Cardiac muscle cell (in vitro differentiated cells and primary cell): ENCODE results near the gene ATP6V0C. TPM values are rescaled to one million over a fixed set of nuclear protein-coding genes. Genes with fewer than 3 reads are reported as not detected.

Source experiments
- DNase-seq, 2 donors: peaks; one replicate each; pipeline versions ENCODE4 v3.0.0 to v3.0.0-alpha.2; 2010 to 2017; ENCODE audit warnings: low read depth in 1 of 2, low spot score in 1 of 2
- H3K27ac ChIP-seq: fragments of 200-600 bp; sonication (generic); 2 replicates; pipeline ENCODE4 v1.5.1; 2016
- H3K27me3 ChIP-seq: fragments of 200-600 bp; sonication (generic); 2 replicates; pipeline ENCODE4 v1.6.0; 2016; ENCODE audit warnings: control low read depth
- H3K36me3 ChIP-seq: fragments of 200-600 bp; sonication (generic); 2 replicates; pipeline ENCODE4 v1.5.1; 2016; ENCODE audit warnings: control low read depth
- H3K4me1 ChIP-seq: fragments of 200-600 bp; sonication (generic); 2 replicates; pipeline ENCODE4 v1.8.1; 2017; ENCODE audit warnings: low read depth, mild to moderate bottlenecking, mixed run types
- H3K4me3 ChIP-seq: fragments of 200-600 bp; sonication (generic); 2 replicates; pipeline ENCODE4 v1.5.1; 2016; ENCODE audit warnings: mild to moderate bottlenecking
- H3K9me3 ChIP-seq: fragments of 200-600 bp; sonication (generic); 2 replicates; pipeline ENCODE4 v1.5.1; 2017; ENCODE audit warnings: low read depth, mild to moderate bottlenecking, control low read depth
- polyA plus RNA-seq: library from polyadenylated mRNA; unstranded; fragments of >200 nt; fragmentation: Nextera tagmentation; extraction: Ambion mirVana; gene quantifications from 2 replicates; pipeline ENCODE4 v1.2.1, GENCODE V29; 2016
- total RNA-seq: library from RNA; depleted of rRNA; stranded (reverse); fragments of >200 nt; gene quantifications from 2 replicates; pipeline ENCODE4 v1.2.3, GENCODE V29; 2016
- TF ChIP-seq, protein P1 (sequence below): IDR thresholded peaks from 2 replicates; pipeline ENCODE4 v1.5.1; 2012; ENCODE audit warnings: low read depth, mild to moderate bottlenecking, low read length

Gene ATP6V0C
- total and polyA plus RNA-seq, 2 experiments from 2014 or later = 92.4 to 281 TPM

GRCh38 chr16:2514333-2515179, 804 bp downstream of the ATP6V0C start:
- TF ChIP-seq, protein P1, sequence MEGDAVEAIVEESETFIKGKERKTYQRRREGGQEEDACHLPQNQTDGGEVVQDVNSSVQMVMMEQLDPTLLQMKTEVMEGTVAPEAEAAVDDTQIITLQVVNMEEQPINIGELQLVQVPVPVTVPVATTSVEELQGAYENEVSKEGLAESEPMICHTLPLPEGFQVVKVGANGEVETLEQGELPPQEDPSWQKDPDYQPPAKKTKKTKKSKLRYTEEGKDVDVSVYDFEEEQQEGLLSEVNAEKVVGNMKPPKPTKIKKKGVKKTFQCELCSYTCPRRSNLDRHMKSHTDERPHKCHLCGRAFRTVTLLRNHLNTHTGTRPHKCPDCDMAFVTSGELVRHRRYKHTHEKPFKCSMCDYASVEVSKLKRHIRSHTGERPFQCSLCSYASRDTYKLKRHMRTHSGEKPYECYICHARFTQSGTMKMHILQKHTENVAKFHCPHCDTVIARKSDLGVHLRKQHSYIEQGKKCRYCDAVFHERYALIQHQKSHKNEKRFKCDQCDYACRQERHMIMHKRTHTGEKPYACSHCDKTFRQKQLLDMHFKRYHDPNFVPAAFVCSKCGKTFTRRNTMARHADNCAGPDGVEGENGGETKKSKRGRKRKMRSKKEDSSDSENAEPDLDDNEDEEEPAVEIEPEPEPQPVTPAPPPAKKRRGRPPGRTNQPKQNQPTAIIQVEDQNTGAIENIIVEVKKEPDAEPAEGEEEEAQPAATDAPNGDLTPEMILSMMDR = no peak
- H3K27ac ChIP-seq = peak overlapping the region; percentile 99
- H3K36me3 ChIP-seq = no peaks in the 10 kb centered on the region
- H3K27me3 ChIP-seq = no peaks in the 10 kb centered on the region
- no peaks in the 10 kb centered on the region for H3K9me3 ChIP-seq
- DNase-seq = no peak
- H3K4me3 ChIP-seq = peak overlapping the region; percentile 86
- peaks cover 25% of the 10 kb centered on the region for H3K4me1 ChIP-seq

- Histone ChIP-seq H3K4me1 (peaks cover 25% of the 10 kb centered on the region), H3K27me3 (no peaks in the 10 kb centered on the region), H3K9me3 (no peaks in the 10 kb centered on the region), H3K36me3 (no peaks in the 10 kb centered on the region), H3K27ac (peak overlapping the region; percentile 99), H3K4me3 (peak overlapping the region; percentile 86)
- DNase-seq = no peak
- TF ChIP-seq, protein P1 = no peak
Measured at GRCh38 chr16:2515180-2515851, 1.6 kb downstream of the ATP6V0C start.

- no peak for DNase-seq
- peaks cover 26% of the 10 kb centered on the region for H3K4me1 ChIP-seq
Measured at GRCh38 chr16:2516391-2517240, 2.9 kb downstream of the ATP6V0C start.

GRCh38 chr16:2517954-2518605, 4.3 kb downstream of the ATP6V0C start:
- H3K36me3 ChIP-seq = no peaks in the 10 kb centered on the region
- no peak for DNase-seq
- TF ChIP-seq, protein P1 = no peak
- no peaks in the 10 kb centered on the region for H3K9me3 ChIP-seq
- H3K27ac ChIP-seq = no peak overlapping the region
- peaks cover 11% of the 10 kb centered on the region for H3K4me1 ChIP-seq
- H3K27me3 ChIP-seq = no peaks in the 10 kb centered on the region
- no peak overlapping the region for H3K4me3 ChIP-seq

More at GRCh38 chr16:2516391-2517240, 2.9 kb downstream of the ATP6V0C start:
- Histone ChIP-seq H3K4me3 (no peak overlapping the region), H3K9me3 (no peaks in the 10 kb centered on the region), H3K36me3 (no peaks in the 10 kb centered on the region), H3K27ac (no peak overlapping the region), H3K27me3 (no peaks in the 10 kb centered on the region)
- TF ChIP-seq, protein P1 = no peak
